HG03064 (cell line): ENCODE results near the gene TMEM81.

Experiments
- ATAC-seq: cut with Tn5 transposase; IDR thresholded peaks from one replicate; pipeline ENCODE4 v1.9.1; 2021; ENCODE audit warnings: low read depth; ENCODE audit not compliant: unreplicated experiment

The TMEM81 gene

DNA sequence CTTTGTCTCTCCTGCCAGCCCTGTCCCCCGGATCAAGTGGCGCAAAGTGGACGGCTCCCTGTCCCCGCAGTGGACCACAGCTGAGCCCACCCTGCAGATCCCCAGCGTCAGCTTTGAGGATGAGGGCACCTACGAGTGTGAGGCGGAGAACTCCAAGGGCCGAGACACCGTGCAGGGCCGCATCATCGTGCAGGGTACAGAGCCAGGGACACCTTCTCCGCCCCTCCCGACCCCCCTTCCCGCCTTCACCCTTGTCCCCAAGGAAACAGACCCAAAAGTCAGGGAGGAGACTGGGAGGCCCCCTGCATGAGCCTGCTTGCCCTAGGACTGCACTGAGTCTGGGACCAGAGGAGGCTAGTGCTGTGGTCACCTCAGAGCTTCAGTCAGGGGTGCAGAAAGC lies 23.0 kb downstream of the TMEM81 start:
- no peak for ATAC-seq

DNA sequence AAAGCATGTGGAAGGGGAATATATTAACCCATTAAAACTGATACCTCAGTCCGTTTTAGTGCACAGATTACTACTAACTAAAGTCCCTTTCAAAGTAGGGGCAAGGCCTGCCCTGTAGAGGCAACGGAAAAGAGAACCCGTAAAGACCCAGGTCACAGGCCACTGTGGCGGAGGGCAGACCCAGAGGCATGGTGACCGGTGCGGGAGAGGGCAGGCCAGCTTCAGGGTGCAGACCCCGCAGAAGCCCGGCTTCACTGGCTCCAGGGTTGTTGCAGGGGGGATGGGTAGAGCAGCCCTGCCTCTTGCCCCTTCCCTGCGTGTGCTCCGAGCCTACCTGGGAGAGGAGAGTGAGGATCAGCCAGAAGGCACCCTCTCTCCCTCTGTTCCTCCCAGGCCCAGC lies 23.5 kb downstream of the TMEM81 start:
- no peak for ATAC-seq

DNA sequence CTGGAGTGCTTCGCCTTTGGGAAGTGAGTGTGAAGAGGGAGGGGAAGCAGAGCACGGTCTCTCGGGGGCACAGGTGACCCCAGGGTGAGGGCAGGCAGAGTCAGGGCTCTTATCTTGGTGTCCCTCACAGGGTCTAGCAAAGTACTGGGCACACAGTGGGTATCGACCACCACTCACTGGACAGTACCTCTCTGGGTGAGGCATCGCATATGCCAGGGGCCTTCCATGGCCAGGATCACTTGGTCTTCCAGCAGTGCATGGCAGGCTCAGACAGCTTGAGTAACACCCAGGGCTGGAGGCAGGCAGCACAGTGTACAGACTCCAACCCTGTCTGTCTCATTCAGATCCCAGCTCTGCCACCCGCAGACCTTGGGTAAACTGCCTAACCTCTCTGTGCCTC lies 24.6 kb downstream of the TMEM81 start:
- no peak for ATAC-seq

DNA sequence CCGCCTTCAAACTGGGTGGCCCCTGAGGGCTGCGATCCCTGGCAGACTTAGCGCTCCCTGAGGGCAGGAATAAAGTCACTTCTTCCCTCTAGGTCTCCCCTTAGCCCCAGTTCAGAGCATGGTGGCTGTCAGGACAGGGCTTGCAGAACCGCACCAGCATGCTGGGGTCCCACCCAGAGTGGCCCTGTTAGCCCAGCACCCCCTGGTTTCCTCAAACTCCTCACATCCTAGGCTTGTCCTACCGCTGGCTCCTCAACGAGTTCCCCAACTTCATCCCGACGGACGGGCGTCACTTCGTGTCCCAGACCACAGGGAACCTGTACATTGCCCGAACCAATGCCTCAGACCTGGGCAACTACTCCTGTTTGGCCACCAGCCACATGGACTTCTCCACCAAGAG lies 25.4 kb downstream of the TMEM81 start:
- ATAC-seq, result no peak

DNA sequence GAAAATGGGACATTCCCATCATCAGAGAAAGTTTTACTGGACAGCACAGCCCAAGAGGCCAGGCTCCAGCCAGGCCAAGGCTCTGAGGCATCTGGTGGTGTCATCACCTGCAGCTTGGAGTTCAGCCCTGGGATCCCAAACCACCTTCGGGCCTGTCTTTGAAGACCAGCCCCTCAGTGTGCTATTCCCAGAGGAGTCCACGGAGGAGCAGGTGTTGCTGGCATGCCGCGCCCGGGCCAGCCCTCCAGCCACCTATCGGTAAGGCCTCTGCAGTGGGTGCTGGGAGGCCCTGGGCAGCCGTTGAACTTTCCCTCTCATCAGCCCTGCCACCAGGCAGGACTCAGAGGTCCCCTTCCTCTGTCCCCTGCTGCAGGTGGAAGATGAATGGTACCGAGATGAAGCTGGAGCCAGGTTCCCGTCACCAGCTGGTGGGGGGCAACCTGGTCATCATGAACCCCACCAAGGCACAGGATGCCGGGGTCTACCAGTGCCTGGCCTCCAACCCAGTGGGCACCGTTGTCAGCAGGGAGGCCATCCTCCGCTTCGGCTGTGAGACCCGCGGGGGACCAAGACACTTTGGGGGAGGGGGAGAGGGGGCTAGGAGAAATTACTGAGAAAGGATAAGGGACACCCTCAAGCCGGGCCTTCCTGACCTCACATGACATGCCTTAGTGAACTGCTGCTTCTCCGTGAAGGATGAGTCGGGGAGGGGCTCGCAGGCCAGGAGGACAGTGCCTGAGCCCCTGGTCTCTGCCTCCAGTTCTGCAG lies 26.3 kb downstream of the TMEM81 start:
- no peak for ATAC-seq

DNA sequence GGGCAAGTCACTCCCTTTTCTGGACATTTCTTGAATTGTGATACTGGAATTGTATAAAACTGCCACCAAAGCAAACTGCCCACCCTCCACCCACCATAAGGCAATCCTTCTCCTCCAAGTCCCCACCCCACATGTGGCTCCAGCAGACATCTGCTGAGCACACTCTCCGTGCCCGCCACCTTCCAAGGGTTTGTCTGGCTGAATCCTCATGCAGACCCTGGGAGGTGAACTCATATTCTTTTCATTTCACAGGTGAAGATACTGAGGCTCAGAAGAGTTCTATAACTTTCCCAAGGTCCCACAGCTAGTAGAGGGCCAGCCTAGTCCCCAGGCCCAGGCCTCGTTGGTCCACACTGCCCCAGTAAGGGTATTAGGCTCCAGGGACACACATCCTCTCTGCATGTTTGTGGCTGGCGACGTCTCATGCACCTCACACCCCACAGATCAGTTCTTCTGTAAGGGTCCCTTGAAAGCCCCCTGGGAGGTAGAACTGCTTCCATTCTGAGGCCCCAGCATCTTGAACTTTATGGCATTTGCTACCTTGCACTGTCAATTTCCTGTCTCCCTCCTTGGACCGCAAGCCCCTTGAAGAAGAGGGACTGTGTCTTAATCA lies 27.2 kb downstream of the TMEM81 start:
- no peak for ATAC-seq

DNA sequence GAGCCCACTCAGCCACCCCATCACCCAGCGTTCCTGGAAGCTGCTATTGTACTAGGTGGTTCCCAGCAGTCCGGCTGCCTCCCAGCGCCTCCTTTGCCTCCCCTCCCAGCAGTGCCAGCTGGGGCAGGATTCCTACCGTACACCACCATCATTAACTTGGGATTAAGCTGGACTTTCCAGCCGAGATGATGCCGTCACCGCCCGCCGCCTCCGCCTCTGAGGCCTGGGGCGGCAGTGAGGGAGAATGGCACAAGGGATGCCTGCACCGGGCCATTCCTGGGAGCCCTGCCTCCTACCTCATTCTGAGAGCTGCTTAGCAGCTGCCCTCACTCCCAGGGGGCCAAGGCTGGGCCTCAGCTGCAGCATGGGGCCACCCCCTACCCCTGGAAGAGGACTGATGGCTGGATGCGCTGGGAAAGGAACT lies 28.1 kb downstream of the TMEM81 start:
- ATAC-seq, result no peak

DNA sequence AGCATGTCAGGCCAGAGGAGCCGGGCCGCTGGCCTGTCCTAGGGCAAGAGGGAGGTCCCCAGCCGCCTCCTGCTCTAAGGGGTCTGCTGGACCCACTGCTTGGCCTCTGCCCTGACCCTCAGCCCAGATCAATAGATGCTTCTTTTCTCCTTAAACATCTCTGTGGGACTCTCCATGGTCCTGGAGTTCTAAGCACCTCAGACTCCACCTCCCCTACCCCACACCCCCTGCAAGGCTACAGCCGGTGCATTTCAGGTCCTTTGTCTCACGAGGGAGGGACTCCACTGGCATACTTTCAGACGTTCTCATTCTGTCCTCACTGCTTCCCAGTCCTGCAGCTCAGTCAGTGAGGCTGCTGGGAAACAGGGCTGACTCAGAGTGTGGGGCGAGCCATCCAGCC lies 30.2 kb downstream of the TMEM81 start:
- ATAC-seq, result no peak

DNA sequence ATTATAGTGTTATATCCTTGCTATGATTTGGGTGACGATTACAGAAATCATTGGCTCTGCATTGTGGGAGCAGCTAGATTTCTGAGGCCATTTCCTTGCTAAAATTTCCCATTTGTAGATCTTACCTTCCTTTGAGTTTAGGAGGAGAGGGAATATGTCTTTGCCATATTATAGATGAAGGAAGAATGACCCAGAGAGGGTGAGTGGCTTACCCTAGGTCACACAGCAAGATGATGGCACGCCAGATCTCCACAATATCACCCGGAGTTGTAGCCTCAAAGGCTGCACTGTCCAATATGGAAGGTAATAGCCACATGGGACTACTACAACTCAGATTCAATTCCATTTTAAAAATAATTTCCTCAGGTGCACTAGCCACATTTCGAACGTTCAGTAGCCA lies 31.0 kb downstream of the TMEM81 start:
- no peak for ATAC-seq

DNA sequence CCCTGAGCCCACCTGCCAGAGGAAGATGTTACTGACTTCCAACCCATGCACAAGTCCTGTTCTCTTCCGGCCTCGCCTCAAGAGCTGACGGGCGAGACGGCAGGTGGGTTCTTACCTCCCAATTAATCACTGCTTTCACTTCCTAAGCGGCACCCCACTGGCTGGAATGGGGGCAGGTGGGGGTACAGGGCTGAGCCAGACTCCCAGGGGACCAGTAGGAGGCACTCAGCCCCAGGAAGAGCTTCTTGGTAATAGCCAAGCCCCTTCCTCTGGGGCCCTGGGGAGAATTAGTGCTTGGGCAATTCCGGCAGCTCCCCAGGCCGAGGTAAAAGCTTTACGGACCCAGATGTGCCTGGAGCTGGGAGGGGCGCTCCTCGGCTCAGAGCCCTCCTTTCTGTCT lies 31.6 kb downstream of the TMEM81 start:
- ATAC-seq, result no peak

DNA sequence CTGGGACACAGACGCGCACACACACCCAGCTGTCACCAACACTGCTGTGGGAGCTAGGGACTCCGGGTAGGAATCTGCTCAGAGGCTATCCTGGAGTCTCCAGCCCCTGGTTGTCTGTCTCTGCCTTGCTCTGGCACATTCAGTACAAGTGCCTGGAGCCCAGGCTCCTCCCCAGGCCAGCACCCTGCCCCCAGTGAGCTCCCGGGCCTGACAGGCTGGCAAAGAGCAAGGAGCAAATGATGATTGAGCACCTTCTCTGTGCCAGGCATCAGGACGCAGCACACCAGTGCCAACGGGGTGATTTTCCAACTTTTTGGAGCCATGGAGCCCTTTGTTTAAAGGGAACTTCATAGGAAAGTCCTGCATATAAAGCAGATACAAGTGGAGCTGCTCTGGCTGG lies 34.8 kb downstream of the TMEM81 start:
- ATAC-seq, result no peak

DNA sequence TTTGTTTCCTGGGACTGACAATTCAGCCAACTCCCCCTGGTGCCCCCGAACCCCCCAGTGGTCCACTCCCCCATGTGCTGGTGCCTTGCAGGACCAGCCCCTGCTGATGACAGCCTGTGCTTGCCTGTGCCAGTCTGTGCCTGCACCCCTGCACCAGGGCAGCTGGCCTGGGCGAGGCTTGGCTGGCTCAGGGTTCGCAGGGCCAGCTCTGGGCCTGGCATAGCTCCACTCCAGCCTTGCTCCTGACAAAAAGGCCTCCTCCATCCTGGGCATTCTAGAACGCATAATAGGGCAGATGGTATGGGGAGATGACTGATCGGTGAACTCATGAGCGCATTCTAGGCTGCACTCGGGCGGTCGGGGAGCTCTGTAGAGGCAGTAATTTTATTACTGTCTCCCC lies 35.9 kb downstream of the TMEM81 start:
- no peak for ATAC-seq

DNA sequence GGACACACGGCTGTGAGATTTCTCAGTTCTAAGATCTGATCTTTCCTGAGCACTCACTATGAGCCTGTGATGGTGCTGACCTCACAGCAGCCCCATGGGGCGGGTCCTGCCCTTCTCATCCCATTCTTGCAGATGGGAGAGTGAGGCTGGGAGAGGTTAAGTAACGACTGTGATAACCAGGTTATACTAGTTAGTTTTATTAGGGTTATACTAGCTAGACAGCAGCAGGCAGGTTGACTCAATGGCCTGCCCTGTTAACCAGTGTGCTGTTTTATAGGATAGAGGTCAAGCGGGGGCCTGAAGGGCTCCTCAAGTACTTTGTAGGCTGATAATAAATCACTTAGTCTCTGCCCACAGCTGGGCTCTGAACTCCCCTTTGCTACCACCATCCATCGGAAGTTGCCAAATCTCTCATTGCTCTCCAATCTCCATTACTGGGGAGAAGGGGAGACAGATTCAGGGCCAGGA lies 36.5 kb downstream of the TMEM81 start:
- ATAC-seq, result no peak

DNA sequence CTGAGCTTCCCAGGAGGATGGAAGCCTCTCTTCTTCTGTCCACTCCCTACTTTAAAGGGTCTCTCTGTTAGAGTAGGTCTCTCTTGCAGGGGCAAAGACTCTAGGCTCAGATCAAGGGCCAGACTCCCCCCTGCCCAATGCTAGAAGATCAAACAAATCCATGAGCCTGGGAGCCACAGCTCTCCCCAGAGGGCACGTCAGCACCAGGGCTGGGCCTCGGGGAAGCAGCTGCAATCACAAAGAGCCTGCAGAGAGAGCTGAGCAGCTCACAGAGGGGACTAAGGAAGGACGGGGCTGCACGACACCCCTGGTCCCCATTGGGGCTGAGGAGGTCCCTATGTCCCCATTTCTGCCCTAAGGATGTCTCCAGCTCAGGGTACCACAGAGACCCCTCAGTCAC lies 37.4 kb downstream of the TMEM81 start:
- no peak for ATAC-seq

DNA sequence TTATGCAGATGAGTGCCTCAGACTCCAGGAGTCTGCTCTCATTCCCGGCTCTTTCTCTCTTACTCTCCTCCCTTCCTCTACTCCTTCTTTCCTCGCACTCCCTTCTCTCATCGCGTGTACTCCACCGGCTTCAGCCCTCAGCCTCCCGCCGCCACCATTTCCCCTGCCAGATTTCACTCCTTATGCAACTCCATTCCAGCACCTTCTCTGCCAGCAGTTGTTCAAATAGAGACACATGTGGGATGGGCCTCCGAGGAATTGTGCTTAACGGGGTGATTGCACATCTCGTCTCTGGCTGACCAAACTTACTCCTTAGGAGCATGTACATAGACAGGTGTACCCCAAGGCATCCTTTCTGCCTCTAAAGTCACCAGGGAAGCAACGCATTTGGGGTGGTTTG lies 39.1 kb downstream of the TMEM81 start:
- ATAC-seq, result no peak

DNA sequence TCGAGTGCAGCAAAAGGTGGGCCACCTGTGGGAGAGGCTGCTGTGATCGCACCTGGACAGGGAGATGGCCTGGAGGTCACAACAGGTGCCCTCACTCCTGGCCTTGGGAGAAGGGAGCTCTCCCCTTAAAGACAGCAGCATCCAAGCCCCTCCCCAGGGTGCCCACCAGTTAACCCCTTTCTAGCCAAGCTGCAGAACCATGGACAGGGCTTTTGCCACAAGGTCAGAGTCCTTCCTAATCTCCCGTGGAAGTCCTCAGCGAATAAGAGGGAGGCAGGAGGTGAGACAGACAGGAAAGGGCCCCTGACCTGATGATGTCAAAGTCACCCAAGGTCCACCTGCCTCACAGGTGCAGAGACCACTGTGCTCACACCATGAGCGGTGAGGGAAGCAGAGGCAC lies 39.5 kb downstream of the TMEM81 start:
- no peak for ATAC-seq

DNA sequence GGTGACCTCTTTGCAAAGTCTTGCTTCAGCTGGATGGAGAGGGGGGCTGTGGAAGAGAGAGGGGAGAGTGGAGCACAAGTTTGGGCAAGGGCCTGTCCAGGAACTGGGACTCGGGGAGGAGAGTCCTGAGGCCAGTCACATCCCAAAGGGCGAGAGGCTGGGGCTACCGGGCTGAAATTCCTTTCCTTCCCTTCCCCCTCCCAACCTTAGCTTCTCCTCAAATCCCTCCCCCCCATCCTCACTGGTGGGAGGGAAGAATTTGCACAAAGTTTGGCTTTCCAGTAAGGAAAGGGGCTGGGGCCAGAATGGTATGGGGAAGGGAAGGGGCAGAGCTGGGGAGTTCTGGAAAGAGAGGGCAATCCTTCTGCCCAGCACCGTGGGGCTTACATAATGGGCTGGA lies 40.4 kb downstream of the TMEM81 start:
- ATAC-seq, result no peak

DNA sequence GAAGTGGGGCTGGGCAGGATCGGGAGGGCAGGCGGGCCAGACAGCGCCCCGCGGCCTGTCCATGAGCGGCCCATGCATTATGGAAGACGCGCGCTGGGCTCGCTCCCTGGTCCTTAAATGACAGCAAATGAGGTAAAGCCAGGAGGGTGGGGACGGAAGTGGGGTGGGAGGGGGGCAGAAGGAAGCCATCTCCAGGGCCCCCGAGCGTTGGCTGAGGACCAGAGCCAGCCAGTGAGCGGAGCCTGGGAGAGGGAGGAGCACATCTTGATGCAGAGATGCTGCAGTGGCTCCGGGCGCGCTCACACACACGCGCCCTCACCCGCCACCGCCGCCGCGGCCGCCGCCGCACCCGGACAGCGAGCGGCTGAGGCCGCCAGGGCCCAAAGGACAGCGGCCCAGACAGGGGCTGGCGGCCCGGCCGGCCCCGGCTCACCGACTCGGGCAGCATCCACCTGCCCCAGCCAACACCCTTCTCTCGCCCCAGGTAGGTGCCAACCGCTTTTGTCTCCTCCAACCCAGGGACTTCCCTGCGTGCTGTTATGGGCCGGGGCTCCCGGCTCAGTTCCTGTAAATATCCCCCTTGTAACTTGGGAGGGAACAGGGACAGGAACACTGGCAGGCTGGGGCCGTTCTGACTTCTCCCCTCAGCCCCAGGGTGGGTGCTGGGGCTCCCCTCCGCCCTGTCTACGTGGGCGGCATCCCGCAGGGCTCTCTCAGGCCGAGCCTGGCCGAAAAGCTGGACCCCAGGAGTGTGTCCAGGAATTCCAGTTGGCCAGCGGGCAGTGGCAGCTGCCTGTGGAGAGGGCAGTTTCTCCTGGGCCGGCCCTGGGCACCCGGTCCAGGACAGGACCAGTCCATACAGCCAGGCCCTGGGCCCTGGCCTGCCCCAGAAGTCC lies 41.1 kb downstream of the TMEM81 start, which contains the start of gene CNTN2:
CNTN2 (plus strand) TSS at position 302 of the 896 bp plus-strand sequence. CDS start 9,974 bp downstream, outside the sequence.
- ATAC-seq, result no peak

DNA sequence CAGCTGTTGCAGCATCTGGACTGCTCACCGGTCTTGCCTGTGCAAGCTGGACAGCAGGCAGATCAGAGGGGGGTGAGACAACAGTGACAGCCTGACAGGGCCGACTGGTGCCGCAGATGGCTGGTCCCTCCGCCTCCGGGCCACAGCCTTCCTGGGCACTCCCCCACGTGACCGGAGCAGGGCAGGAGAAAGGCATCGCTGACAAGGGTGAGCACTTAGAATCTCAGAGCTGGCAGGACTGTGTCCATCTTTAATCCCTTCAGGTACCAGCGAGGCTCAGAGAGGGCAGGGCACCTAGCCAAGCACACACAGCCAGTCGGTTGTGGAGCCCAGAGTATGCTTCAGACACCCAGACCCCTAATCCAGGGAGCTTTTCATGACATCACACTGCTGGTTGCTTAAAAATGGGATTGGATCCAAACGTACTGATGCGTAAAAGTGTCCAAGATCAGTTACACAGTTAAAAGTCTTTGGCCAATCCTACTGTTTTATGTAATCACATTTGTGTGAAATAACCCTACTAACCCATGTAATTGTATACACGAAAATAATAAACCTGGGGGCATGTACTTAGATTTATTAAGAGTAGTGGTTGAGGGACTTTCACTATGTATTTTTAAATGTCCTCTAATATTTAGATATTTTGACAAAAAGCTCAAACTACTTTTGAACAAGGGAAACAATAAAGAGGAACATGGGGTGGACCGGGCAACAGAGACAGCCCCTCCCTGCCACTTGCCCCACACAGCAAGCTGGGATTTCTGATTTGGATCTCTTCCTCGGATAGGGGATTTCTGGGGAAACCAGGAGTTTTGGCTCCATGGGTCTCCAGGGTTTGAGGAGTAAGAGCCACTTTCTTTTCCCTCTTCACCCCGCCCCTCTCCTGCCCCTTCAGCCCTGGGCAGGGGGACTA lies 42.0 kb downstream of the TMEM81 start:
- no peak for ATAC-seq

DNA sequence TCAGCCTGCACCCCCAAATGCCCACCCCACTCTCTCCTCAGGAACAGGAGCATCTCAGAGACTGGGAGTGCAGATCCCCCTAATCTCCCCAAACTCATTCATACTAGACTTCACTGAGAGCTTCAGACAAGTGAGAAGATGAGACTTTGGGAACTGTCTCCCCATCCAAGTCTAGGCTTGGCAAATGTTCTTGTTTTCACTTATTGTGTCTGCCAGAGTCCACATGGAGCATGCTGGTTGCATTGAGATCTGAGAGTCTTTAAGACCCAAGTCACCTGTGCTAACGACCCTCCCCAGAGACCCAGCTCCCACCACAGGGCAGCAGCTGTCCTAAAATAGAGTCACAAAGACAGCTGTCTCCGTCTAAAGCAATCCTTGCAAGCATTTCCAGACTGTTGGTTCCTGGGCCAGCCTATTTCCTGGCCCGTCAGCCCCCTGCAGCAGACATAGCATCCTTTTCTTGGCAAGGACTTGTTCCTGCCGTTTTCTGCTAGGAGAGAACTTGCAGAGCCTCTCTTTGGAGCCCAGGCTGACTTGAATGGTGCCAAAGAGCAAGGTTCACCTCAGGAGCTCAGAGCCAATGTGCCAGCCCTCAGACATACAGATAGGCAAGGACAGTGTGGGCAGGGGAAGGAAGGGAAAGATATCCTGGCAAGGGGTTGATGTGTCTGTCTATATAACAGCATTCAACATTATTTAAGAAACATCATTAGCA lies 43.1 kb downstream of the TMEM81 start:
- no peak for ATAC-seq
